PC-3 (cell line): ENCODE data around the gene GPR32. TPM values are rescaled to one million over a fixed set of nuclear protein-coding genes. Genes with fewer than 3 reads are reported as not detected.

Experiments used
- ATAC-seq: fragments of 200-7000 bp; cut with Tn5 transposase; 2 replicates; pipeline ENCODE4 v1.9.1; 2020; ENCODE audit warnings: mild to moderate bottlenecking, moderate library complexity
- BruUV-seq: library from RNA; stranded (reverse); fragments of 400-500 nt; replicated peaks from 2 replicates; lab custom pipeline; 2021; lab: Mats Ljungman, UMichigan
- CTCF ChIA-PET: fragments of 300-600 bp; sonication (Branson Sonifier 250); formaldehyde crosslinking; loops from one replicate; lab custom pipeline; 2022; ENCODE audit warnings: antibody characterized with exemption; lab: Charles Lee
- POLR2A ChIA-PET: fragments of 300-600 bp; sonication (Branson Sonifier 250); formaldehyde crosslinking; loops from one replicate; lab custom pipeline; 2022; ENCODE audit warnings: antibody characterized with exemption; ENCODE audit not compliant: unreplicated experiment; lab: Charles Lee
- DNase-seq: peaks from one replicate; pipeline ENCODE4 v3.0.0-alpha.2; 2015
- H2AFZ ChIP-seq: fragments of 300-600 bp; sonication (generic); 2 replicates; pipeline ENCODE4 v1.6.0; 2016; ENCODE audit warnings: antibody characterized with exemption, low read length
- H3F3A ChIP-seq: fragments of 300-600 bp; sonication (generic); one replicate; pipeline ENCODE4 v1.6.0; 2017; ENCODE audit warnings: antibody characterized with exemption, low read length, control low read depth, mild to moderate bottlenecking; ENCODE audit not compliant: unreplicated experiment
- H3K27ac ChIP-seq: fragments of 300-600 bp; sonication (generic); 2 replicates; pipeline ENCODE4 v1.5.1; 2016; ENCODE audit warnings: mild to moderate bottlenecking, low read length
- H3K27me3 ChIP-seq: fragments of 300-600 bp; sonication (generic); 2 replicates; pipeline ENCODE4 v1.6.1; 2016; ENCODE audit warnings: low read length, mixed read lengths
- H3K36me3 ChIP-seq: fragments of 300-600 bp; sonication (generic); 2 replicates; pipeline ENCODE4 v1.6.1; 2016; ENCODE audit warnings: low read depth, mixed run types, low read length, mixed read lengths
- H3K4me1 ChIP-seq: fragments of 300-600 bp; sonication (generic); 2 replicates; pipeline ENCODE4 v1.5.1; 2016; ENCODE audit warnings: low read length; ENCODE audit not compliant: insufficient read depth
- H3K4me2 ChIP-seq: fragments of 300-600 bp; sonication (generic); 2 replicates; pipeline ENCODE4 v1.6.0; 2016; ENCODE audit warnings: low read length
- H3K4me3 ChIP-seq: fragments of 300-600 bp; sonication (generic); 2 replicates; pipeline ENCODE4 v1.5.1; 2016; ENCODE audit warnings: mild to moderate bottlenecking, low read length, mixed read lengths
- H3K79me2 ChIP-seq: fragments of 300-600 bp; sonication (generic); 2 replicates; pipeline ENCODE4 v1.6.1; 2017; ENCODE audit warnings: low read length, mixed read lengths
- H3K9ac ChIP-seq: fragments of 300-600 bp; sonication (generic); 2 replicates; pipeline ENCODE4 v1.6.0; 2016; ENCODE audit warnings: mild to moderate bottlenecking, low read length
- H3K9me2 ChIP-seq: fragments of 300-600 bp; sonication (generic); replicated peaks from 2 replicates; pipeline ENCODE4 v1.6.1; 2016; ENCODE audit warnings: mixed run types, low read length, mixed read lengths
- H3K9me3 ChIP-seq: fragments of 300-600 bp; sonication (generic); 2 replicates; pipeline ENCODE4 v1.6.1; 2016; ENCODE audit warnings: low read length, mixed read lengths
- H4K20me1 ChIP-seq: fragments of 300-600 bp; sonication (generic); 2 replicates; pipeline ENCODE4 v1.6.1; 2016; ENCODE audit warnings: low read length, mixed read lengths
- CTCF ChIP-seq: fragments of 300-600 bp; sonication (generic); conservative IDR thresholded peaks from 2 replicates; pipeline ENCODE4 v1.5.1; 2017; ENCODE audit warnings: antibody characterized with exemption, low read depth, mild to moderate bottlenecking, low read length
- EZH2 ChIP-seq: fragments of 300-600 bp; sonication (generic); IDR thresholded peaks from one replicate; pipeline ENCODE4 v1.6.1; 2017; ENCODE audit warnings: antibody characterized with exemption, mild to moderate bottlenecking, low read length; ENCODE audit not compliant: unreplicated experiment
- EZH2phosphoT487 ChIP-seq: fragments of 300-600 bp; sonication (generic); IDR thresholded peaks from 2 replicates; pipeline ENCODE4 v1.6.1; 2018; ENCODE audit warnings: mild to moderate bottlenecking, antibody characterized with exemption, low read length, borderline replicate concordance
- intact Hi-C: fragments of 100-400 bp; cut with micrococcal nuclease; formaldehyde crosslinking; loops from 2 replicates; pipeline ENCODE4 v1.9.0; 2023
- total RNA-seq: library from RNA; depleted of rRNA; stranded (reverse); fragments of >200 nt; gene quantifications from 2 replicates; pipeline ENCODE4 v1.2.3, GENCODE V29; 2014

The GPR32 gene
- total RNA-seq, 1 experiment from 2014 or later, result not detected

GRCh38 chr19:50793558-50794065 is 23.3 kb downstream of the GPR32 start:
- Histone ChIP-seq H3K9me3 (no peaks in the 10 kb centered on the region), H3K27me3 (no peaks in the 10 kb centered on the region), H3F3A (peaks cover 7% of the 10 kb centered on the region), H3K9ac (no peak overlapping the region), H4K20me1 (peaks cover 32% of the 10 kb centered on the region), H2AFZ (no peak overlapping the region), H3K4me1 (no peaks in the 10 kb centered on the region), H3K4me2 (no peak overlapping the region), H3K79me2 (0 out of 2 replicates have a peak, but pooled peaks cover 8% of the 10 kb centered on the region), H3K9me2 (no peaks in the 10 kb centered on the region), H3K36me3 (peaks cover 20% of the 10 kb centered on the region), H3K4me3 (no peak overlapping the region), H3K27ac (no peak overlapping the region)
- intact Hi-C loops, result no loop called here
- BruUV-seq, result TSS peak; percentile 4
- DNase-seq (peak; percentile 27), ATAC-seq (peak; percentile 1)
- POLR2A ChIA-PET, result interaction anchor here (0.6 kb wide), 1 partner anchor 248 kb away, joined by 5 read pairs; no protein-coding TSS in a partner anchor
- TF ChIP-seq EZH2phosphoT487 (no peak), EZH2 (no peak), CTCF (no peak)
- CTCF ChIA-PET, result no interaction called here

- DNase-seq (peak; percentile 62), ATAC-seq (peak; percentile 32)
- H3K27ac ChIP-seq, result no peak overlapping the region
- no peak overlapping the region for H3K9ac ChIP-seq
- H3F3A ChIP-seq, result peaks cover 7% of the 10 kb centered on the region
- BruUV-seq, result no TSS peak
- peaks cover 12% of the 10 kb centered on the region; the same call in 1 of the 2 replicates for H3K79me2 ChIP-seq
- H4K20me1 ChIP-seq, result peaks cover 39% of the 10 kb centered on the region
- no peaks in the 10 kb centered on the region for H3K9me2 ChIP-seq
- ChIA-PET CTCF (interaction anchor here (0.6 kb wide), 1 partner anchor 641 kb away, joined by 3 read pairs; no protein-coding TSS in a partner anchor), POLR2A (interaction anchor here (0.6 kb wide), 1 partner anchor 249 kb away, joined by 5 read pairs; no protein-coding TSS in a partner anchor)
- H3K4me2 ChIP-seq, result no peak overlapping the region
- no peaks in the 10 kb centered on the region for H3K27me3 ChIP-seq
- no peak overlapping the region for H3K4me3 ChIP-seq
- no peaks in the 10 kb centered on the region for H3K9me3 ChIP-seq
- intact Hi-C loops, result no loop called here
- no peak overlapping the region for H2AFZ ChIP-seq
- H3K36me3 ChIP-seq, result peaks cover 27% of the 10 kb centered on the region
- no peaks in the 10 kb centered on the region for H3K4me1 ChIP-seq
- TF ChIP-seq EZH2 (no peak), EZH2phosphoT487 (no peak), CTCF (0 out of 2 replicates have a peak, but pooled peaks have one; percentile 9)
Measured at GRCh38 chr19:50794074-50794875, 24.0 kb downstream of the GPR32 start.
